A549 (cell line): ENCODE results near the gene OR8B4.

Experiments used
- BCL3 ChIP-seq: fragments of >200 bp; sonication (Bioruptor Twin); formaldehyde crosslinking; IDR thresholded peaks from 3 replicates; pipeline ENCODE4 v1.6.1; 2016
- CEBPB ChIP-seq, 2 experiments: fragments of >200 bp in 1 of 2; sonication (Bioruptor Twin) in 1 of 2; formaldehyde crosslinking in 1 of 2; IDR thresholded peaks; 2 replicates each; pipeline ENCODE4 v1.6.1; 2012 to 2016
- CHD2 ChIP-seq: fragments of 150-350 bp; IDR thresholded peaks from 2 replicates; pipeline ENCODE4 v1.6.1; 2014; ENCODE audit warnings: low read length; ENCODE audit not compliant: partially characterized antibody
- CTCF ChIP-seq: fragments of >200 bp; sonication (Bioruptor Twin); formaldehyde crosslinking; IDR thresholded peaks from 3 replicates; pipeline ENCODE4 v1.5.1; 2016
- EP300 ChIP-seq, 2 experiments: fragments of >200 bp; sonication (Bioruptor Twin); formaldehyde crosslinking; IDR thresholded peaks; 2 replicates in 1 of 2; 3 replicates in 1 of 2; pipeline ENCODE4 v1.6.1; 2016 to 2017
- GATA3 ChIP-seq: IDR thresholded peaks from 2 replicates; pipeline ENCODE4 v1.6.1; 2012; ENCODE audit warnings: borderline replicate concordance
- HMGXB4 ChIP-seq: fragments of 250-450 bp; sonication (Bioruptor Pico); IDR thresholded peaks from 2 replicates; pipeline ENCODE4 v1.5.0; 2021; ENCODE audit warnings: mild to moderate bottlenecking, moderate library complexity, borderline replicate concordance
- HOXB13 ChIP-seq: fragments of 250-450 bp; sonication (Bioruptor Pico); IDR thresholded peaks from 2 replicates; pipeline ENCODE4 v1.5.0; 2020; ENCODE audit warnings: low read depth, mild to moderate bottlenecking, moderate library complexity
- JUNB ChIP-seq: fragments of >200 bp; sonication (Bioruptor Twin); formaldehyde crosslinking; IDR thresholded peaks from 2 replicates; pipeline ENCODE4 v1.6.1; 2016
- MAZ ChIP-seq: fragments of 150-350 bp; IDR thresholded peaks from 2 replicates; pipeline ENCODE4 v1.6.1; 2014; ENCODE audit warnings: antibody characterized with exemption, low read depth, low read length, borderline replicate concordance
- POLR2A ChIP-seq: IDR thresholded peaks from 2 replicates; pipeline ENCODE4 v1.6.1; 2012; ENCODE audit warnings: mild to moderate bottlenecking, low read length
- RAD21 ChIP-seq, 2 experiments: fragments of >200 bp in 1 of 2; sonication (Bioruptor Twin) in 1 of 2; formaldehyde crosslinking in 1 of 2; IDR thresholded peaks in 1 of 2; conservative IDR thresholded peaks in 1 of 2; 2 replicates in 1 of 2; 3 replicates in 1 of 2; pipeline ENCODE4 v1.6.1; 2012 to 2018; ENCODE audit warnings: inconsistent platforms in 1 of 2
- RCOR1 ChIP-seq: fragments of 150-350 bp; IDR thresholded peaks from 2 replicates; pipeline ENCODE4 v1.6.1; 2014; ENCODE audit warnings: antibody characterized with exemption, low read length, low read depth
- REST ChIP-seq: fragments of 200-600 bp; sonication (generic); IDR thresholded peaks from 2 replicates; pipeline ENCODE4 v1.6.1; 2016; ENCODE audit warnings: antibody characterized with exemption, mild to moderate bottlenecking, moderate library complexity

DNA sequence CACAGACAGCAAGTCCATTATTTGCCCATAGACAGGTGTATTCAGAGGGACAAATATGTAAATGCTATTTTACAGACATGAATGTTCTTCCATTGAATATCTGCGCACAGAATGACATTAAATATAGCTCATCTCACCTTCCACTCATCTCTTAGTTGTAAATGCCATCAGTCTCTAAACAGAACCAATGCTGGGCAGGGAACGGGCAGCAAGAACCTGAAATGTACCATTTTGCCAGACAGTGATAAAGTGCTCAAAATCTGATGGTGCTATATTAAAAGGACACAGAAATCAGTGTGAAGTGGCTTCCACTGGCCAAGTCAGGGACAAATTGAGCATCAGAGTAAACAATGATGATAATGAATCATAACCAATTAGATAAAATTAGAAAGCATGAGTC is 10.0 kb upstream of the OR8B4 start:
- TF ChIP-seq RCOR1 (no peak), EP300 (IDR thresholded peaks at IDR 0.05) (no peak), GATA3 (no peak), JUNB (no peak), RAD21 (conservative IDR thresholded peaks at IDR 0.05 in 1 of 2, IDR thresholded peaks at IDR 0.05 in 1 of 2) (no peak), REST (no peak), HOXB13 (CRISPR knock-in tag) (no peak), POLR2A (no peak), CTCF (no peak), HMGXB4 (no peak), CHD2 (no peak), CEBPB (IDR thresholded peaks at IDR 0.05) (no peak), BCL3 (no peak), MAZ (no peak)
